ENCODE data around the gene TRIM43. TPM values are rescaled to one million over a fixed set of nuclear protein-coding genes. Genes with fewer than 3 reads are reported as not detected.
"Not testable (repeated sequence)": the region's sequence is repeated elsewhere in the genome, so short reads cannot be mapped to it uniquely, and the experiment has no call there.

The TRIM43 gene
- total and polyA plus RNA-seq, 2 experiments from 2014 or later, result not detected

DNA sequence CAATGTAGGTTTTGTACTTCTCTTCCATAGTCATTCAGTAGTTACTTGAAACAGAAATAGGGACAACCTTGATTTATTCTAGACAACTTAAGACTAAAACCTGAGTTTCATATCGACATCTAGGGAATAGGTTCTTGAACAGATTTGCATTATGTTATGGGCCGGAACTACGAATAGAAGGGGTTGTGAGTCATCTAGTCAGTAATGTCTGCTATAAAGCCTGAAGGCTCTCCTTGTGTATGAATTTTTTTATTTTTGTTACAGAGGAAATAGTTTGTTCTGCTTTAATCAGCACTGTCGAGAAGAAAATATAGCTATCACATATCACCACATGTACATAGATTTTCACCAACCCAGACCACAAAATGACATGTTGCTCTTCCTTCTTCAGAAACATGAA lies 17.3 kb upstream of the TRIM43 start:
- H3K4me3 ChIP-seq, result no peak overlapping the region
- H3K9me3 ChIP-seq (ENCODE audit: low read depth), result no peaks in the 10 kb centered on the region
- H3K27ac ChIP-seq, result no peak overlapping the region
- no peaks in the 10 kb centered on the region for H3K36me3 ChIP-seq (ENCODE audit: low read depth)
- no peak for TF ChIP-seq EZH2phosphoT487 (IDR thresholded peaks at IDR 0.05; ENCODE audit: insufficient read depth, low read depth)
- TF ChIP-seq EZH2 (IDR thresholded peaks at IDR 0.05; ENCODE audit: insufficient read depth, poor library complexity, severe bottlenecking), result no peak
- H3K4me1 ChIP-seq (ENCODE audit: insufficient read depth), result no peaks in the 10 kb centered on the region
- WGBS, 2 experiments (ENCODE audit: low coverage in 1 of 2, low lambda C conversion rate in 2 of 2, missing lambda C conversion rate in 2 of 2), result 65 to 69% methylated on average over 4 of the region's 4 CpGs
- in situ Hi-C loops (cut with MboI), result no loop called here
- H3K27me3 ChIP-seq (replicated peaks; ENCODE audit: insufficient read depth), result peaks cover 19% of the 10 kb centered on the region
- no peaks in the 10 kb centered on the region for H4K20me1 ChIP-seq (ENCODE audit: insufficient read depth)
- H3K9ac ChIP-seq, result no peak overlapping the region
- H3K4me2 ChIP-seq (ENCODE audit: unreplicated experiment), result no peak overlapping the region
- no peak overlapping the region for H2AFZ ChIP-seq
- no peaks in the 10 kb centered on the region for H3F3A ChIP-seq (ENCODE audit: insufficient read depth)
- no peaks in the 10 kb centered on the region for H3K9me2 ChIP-seq (ENCODE audit: insufficient read depth)
- no peaks in the 10 kb centered on the region for H3K79me2 ChIP-seq (ENCODE audit: insufficient read depth)
- DNase-seq, result no peak

DNA sequence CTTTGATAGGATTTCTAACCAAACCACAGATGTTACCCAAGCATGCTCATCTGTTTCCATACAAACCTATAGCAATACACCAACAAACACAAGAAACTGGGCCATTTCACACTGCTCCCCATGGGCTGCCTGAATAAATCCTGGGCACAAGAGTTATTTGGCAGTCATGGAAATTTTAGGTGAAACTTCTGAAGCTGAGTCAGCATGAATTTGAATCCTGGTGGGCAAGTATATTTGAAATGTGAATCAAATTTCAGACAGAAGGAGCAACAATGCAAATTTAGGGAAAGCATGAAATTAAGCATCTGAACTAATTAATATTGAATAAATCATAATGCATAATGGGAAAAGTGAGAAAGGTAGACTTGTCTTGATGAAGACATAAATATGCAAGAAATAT lies 15.9 kb upstream of the TRIM43 start:
- no peak for DNase-seq
- in situ Hi-C loops (cut with MboI), result no loop called here

DNA sequence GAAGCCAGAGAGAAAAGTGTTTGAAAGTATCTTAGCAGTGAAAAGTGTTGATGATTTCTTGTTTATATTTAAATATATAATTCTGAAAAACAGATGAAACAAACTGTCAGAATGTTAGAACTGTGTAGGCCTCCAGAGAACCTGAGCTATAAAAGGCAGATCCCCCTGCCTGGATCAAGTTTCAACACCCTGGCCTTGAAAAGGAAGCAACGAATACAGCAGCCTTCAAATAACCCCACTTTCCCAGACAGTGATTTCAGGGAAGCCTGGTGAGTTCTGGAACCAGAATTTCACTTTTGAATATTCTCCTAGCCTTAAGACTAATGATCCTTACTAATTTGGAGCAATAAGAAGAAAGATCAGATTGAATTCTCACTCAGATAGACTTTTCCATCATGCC lies 13.3 kb upstream of the TRIM43 start:
- Histone ChIP-seq H3K4me2 (ENCODE audit: unreplicated experiment) (no peak overlapping the region), H2AFZ (no peak overlapping the region), H3K9ac (no peak overlapping the region), H3K27me3 (replicated peaks; ENCODE audit: insufficient read depth) (no peaks in the 10 kb centered on the region; the same call in 1 of the 2 replicates), H3K27ac (no peak overlapping the region), H3K4me1 (ENCODE audit: insufficient read depth) (no peaks in the 10 kb centered on the region), H3K4me3 (no peak overlapping the region), H4K20me1 (ENCODE audit: insufficient read depth) (no peaks in the 10 kb centered on the region), H3F3A (ENCODE audit: insufficient read depth) (no peaks in the 10 kb centered on the region), H3K9me3 (ENCODE audit: low read depth) (no peaks in the 10 kb centered on the region), H3K79me2 (ENCODE audit: insufficient read depth) (no peaks in the 10 kb centered on the region), H3K36me3 (ENCODE audit: low read depth) (no peaks in the 10 kb centered on the region), H3K9me2 (ENCODE audit: insufficient read depth) (no peaks in the 10 kb centered on the region)
- in situ Hi-C loops (cut with MboI), result no loop called here
- DNase-seq, result no peak
- WGBS, 2 experiments (ENCODE audit: low coverage in 1 of 2, low lambda C conversion rate in 2 of 2, missing lambda C conversion rate in 2 of 2), result 22 to 50% methylated on average over 1 of the region's 1 CpG
- no peak for TF ChIP-seq EZH2 (IDR thresholded peaks at IDR 0.05; ENCODE audit: insufficient read depth, poor library complexity, severe bottlenecking)
- TF ChIP-seq EZH2phosphoT487 (IDR thresholded peaks at IDR 0.05; ENCODE audit: insufficient read depth, low read depth), result no peak

More for the DNA sequence above, 15.9 kb upstream of the TRIM43 start:
- H2AFZ ChIP-seq, result no peak overlapping the region
- H3K27me3 ChIP-seq (replicated peaks; ENCODE audit: insufficient read depth), result peaks cover 10% of the 10 kb centered on the region
- TF ChIP-seq EZH2phosphoT487 (IDR thresholded peaks at IDR 0.05; ENCODE audit: insufficient read depth, low read depth), result no peak
- no peak for TF ChIP-seq EZH2 (IDR thresholded peaks at IDR 0.05; ENCODE audit: insufficient read depth, poor library complexity, severe bottlenecking)
- H3K27ac ChIP-seq, result no peak overlapping the region
- H3K36me3 ChIP-seq (ENCODE audit: low read depth), result no peaks in the 10 kb centered on the region
- no peaks in the 10 kb centered on the region for H3K9me3 ChIP-seq (ENCODE audit: low read depth)
- H3K4me2 ChIP-seq (ENCODE audit: unreplicated experiment), result no peak overlapping the region
- H3K9me2 ChIP-seq (ENCODE audit: insufficient read depth), result no peaks in the 10 kb centered on the region
- H4K20me1 ChIP-seq (ENCODE audit: insufficient read depth), result no peaks in the 10 kb centered on the region
- H3K4me1 ChIP-seq (ENCODE audit: insufficient read depth), result no peaks in the 10 kb centered on the region
- H3F3A ChIP-seq (ENCODE audit: insufficient read depth), result no peaks in the 10 kb centered on the region
- no peak overlapping the region for H3K9ac ChIP-seq
- no peaks in the 10 kb centered on the region for H3K79me2 ChIP-seq (ENCODE audit: insufficient read depth)
- H3K4me3 ChIP-seq, result no peak overlapping the region

DNA sequence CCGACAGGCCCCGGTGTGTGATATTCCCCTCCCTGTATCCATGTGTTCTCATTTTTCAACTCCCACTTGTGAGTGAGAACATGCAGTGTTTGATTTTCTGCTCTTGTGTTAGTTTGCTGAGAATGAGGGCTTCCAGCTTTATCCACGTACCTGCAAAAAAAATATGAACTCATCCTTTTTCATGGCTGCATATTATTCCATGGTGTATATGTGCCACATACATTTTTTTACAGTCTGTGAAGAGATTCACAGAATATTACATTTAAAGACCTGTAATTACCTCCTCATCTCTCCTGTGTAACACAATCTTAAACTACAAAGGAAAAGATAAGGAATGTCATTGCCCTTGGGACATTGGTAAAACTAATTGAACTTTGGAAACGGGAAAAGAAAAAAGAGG lies 8.3 kb upstream of the TRIM43 start:
- H3K4me1 ChIP-seq (ENCODE audit: insufficient read depth); H3K9ac ChIP-seq; in situ Hi-C loops (cut with MboI); H3K4me3 ChIP-seq; H3K36me3 ChIP-seq (ENCODE audit: low read depth); H3K4me2 ChIP-seq (ENCODE audit: unreplicated experiment); DNase-seq; H3K9me2 ChIP-seq (ENCODE audit: insufficient read depth); H2AFZ ChIP-seq; H3K27me3 ChIP-seq (replicated peaks; ENCODE audit: insufficient read depth); H4K20me1 ChIP-seq (ENCODE audit: insufficient read depth); H3F3A ChIP-seq (ENCODE audit: insufficient read depth); H3K27ac ChIP-seq; H3K9me3 ChIP-seq (ENCODE audit: low read depth); H3K79me2 ChIP-seq (ENCODE audit: insufficient read depth): not testable (repeated sequence)
- WGBS, 2 experiments (ENCODE audit: low coverage in 1 of 2, low lambda C conversion rate in 2 of 2, missing lambda C conversion rate in 2 of 2), result 71 to 74% methylated on average over 4 of the region's 4 CpGs

DNA sequence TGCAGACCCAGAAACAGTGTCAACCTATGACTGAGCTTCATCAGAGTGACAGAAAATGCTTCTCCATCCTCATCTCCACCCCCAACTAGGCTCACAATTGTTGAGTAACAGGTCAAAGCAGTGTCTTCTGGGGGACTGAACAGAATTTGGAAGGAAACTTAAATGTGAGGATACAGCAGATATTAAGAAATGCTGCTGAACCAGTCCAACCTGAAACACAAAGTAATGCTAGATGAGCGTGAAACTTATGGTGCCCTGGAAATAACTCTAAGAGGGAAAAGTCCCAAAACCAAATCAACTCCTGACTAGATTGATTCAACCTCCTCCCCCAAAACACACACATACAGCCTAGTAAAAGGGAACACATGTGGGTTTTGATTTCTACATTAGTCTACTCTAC lies 7.5 kb upstream of the TRIM43 start:
- H3K27me3 ChIP-seq (replicated peaks; ENCODE audit: insufficient read depth); H3K79me2 ChIP-seq (ENCODE audit: insufficient read depth); H3K9ac ChIP-seq; H4K20me1 ChIP-seq (ENCODE audit: insufficient read depth); H3K9me2 ChIP-seq (ENCODE audit: insufficient read depth); DNase-seq; H3K4me1 ChIP-seq (ENCODE audit: insufficient read depth); H3K4me2 ChIP-seq (ENCODE audit: unreplicated experiment); H2AFZ ChIP-seq; H3K9me3 ChIP-seq (ENCODE audit: low read depth); H3F3A ChIP-seq (ENCODE audit: insufficient read depth); in situ Hi-C loops (cut with MboI); H3K36me3 ChIP-seq (ENCODE audit: low read depth); H3K27ac ChIP-seq; H3K4me3 ChIP-seq: not testable (repeated sequence)
- WGBS, 2 experiments (ENCODE audit: low coverage in 1 of 2, low lambda C conversion rate in 2 of 2, missing lambda C conversion rate in 2 of 2), result 73 to 90% methylated on average over 1 of the region's 1 CpG

DNA sequence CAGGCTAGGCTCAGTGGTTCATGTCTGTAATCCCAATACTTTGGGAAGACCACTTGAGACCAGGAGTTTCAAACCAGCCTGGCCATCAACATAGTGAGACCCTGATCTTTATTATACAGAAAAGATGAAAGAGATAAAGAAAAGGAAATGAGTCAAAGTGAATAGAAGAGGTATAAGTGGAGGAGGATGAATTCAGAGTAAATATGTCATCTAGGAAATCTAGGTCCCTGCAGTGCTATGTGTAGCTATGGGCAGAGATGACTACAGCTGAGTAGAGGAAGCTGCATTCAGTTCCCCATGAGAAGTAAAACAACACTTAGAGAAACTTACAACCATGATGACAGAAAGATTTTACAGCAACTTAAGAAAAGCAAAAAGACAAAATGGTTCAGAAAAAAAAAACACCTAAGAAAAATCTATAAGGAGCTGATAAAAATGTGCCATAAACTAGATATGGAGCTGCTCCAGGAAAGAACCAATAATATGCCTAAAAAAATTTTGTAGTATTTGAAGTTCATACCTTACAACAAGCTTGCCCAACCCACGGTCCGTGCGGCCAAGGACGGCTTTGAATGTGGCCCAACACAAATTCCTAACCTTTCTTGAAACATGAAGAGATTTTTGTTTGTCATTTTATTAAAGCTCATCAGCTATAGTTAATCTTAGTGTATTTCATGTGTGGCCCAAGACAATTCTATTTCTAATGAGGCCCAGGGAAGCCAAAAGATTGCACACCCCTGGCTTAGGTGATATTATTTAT lies 1.8 kb upstream of the TRIM43 start:
- H3K4me2 ChIP-seq (ENCODE audit: unreplicated experiment); H3K9me3 ChIP-seq (ENCODE audit: low read depth); H3F3A ChIP-seq (ENCODE audit: insufficient read depth); in situ Hi-C loops (cut with MboI); H3K4me1 ChIP-seq (ENCODE audit: insufficient read depth); H3K4me3 ChIP-seq; DNase-seq; H3K79me2 ChIP-seq (ENCODE audit: insufficient read depth); H3K27ac ChIP-seq; H3K9ac ChIP-seq; H3K27me3 ChIP-seq (replicated peaks; ENCODE audit: insufficient read depth); H2AFZ ChIP-seq; H3K36me3 ChIP-seq (ENCODE audit: low read depth); H4K20me1 ChIP-seq (ENCODE audit: insufficient read depth); H3K9me2 ChIP-seq (ENCODE audit: insufficient read depth): not testable (repeated sequence)
- WGBS, 2 experiments (ENCODE audit: low coverage in 1 of 2, low lambda C conversion rate in 2 of 2, missing lambda C conversion rate in 2 of 2), result 81 to 84% methylated on average over 4 of the region's 4 CpGs

DNA sequence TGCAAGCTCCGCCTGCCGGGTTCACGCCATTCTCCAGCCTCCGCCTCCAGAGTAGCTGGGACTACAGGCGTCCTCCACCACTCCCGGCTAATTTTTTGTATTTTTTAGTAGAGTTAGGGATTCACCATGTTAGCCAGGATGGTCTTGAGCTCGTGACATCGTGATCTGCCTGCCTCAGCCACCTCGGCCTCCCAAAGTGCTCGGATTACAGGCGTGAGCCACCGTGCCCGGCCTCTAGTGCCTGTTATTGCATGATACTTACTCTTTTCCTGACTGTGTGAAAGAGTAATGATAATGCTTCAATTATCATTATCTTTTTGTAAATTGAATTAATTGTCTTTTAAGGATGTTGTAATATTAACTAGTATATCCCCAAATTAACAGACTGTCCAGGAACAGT lies 1.2 kb downstream of the TRIM43 start:
- H3K4me2 ChIP-seq (ENCODE audit: unreplicated experiment); H3K4me3 ChIP-seq; H4K20me1 ChIP-seq (ENCODE audit: insufficient read depth); H3K27me3 ChIP-seq (replicated peaks; ENCODE audit: insufficient read depth); H2AFZ ChIP-seq; in situ Hi-C loops (cut with MboI); H3K27ac ChIP-seq; H3K9ac ChIP-seq; H3K4me1 ChIP-seq (ENCODE audit: insufficient read depth); H3K9me3 ChIP-seq (ENCODE audit: low read depth); H3F3A ChIP-seq (ENCODE audit: insufficient read depth); DNase-seq; H3K79me2 ChIP-seq (ENCODE audit: insufficient read depth); H3K9me2 ChIP-seq (ENCODE audit: insufficient read depth); H3K36me3 ChIP-seq (ENCODE audit: low read depth): not testable (repeated sequence)
- WGBS, 2 experiments (ENCODE audit: low coverage in 1 of 2, low lambda C conversion rate in 2 of 2, missing lambda C conversion rate in 2 of 2), result 85 to 87% methylated on average over 13 of the region's 13 CpGs

Measured in GM23248 (cell line).